ENCODE results near the gene USP48.

DNA sequence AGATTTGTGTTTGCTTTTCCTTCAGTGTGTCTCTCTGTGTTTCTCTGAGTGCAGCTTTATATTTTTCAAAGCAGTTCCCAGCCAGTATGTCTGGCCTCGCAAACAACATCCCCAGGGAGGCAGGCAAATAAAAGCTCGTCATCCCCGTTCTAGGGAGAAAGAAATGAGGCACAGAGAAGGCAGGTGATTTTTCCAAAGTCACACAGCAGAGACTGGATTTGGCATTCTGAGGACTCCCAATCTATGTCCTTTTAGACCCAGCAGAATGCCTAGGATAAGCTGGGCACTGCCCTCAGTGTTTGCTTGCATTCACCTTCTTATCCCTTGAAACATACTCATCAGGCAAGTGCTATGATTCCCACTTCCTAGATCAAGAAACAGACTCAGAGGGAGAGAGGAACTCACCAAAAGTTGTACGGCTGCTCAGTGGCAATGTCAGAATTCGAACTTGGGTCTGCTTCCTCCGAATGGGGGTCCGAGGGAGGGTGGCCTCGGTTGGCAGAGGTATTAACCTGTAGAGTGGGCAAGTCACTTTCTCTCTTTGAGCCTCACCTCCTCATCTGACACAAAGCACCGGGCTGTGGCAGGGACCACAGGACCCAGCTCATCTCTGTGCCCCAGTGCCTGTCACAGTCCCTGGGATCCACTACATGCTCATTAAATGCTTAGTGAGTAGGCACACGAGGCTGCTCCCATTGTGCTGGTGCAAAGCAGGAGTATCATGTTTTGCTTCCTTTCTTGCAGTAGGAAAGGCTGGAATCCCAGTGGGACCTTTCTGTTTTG, 118.0 kb downstream of the USP48 start:
- TF ChIP-seq CTCF (IDR thresholded peaks at IDR 0.05) (no peak), POLR2A (IDR thresholded peaks at IDR 0.05) (no peak)
